Activated CD8-positive, alpha-beta memory T cell treated with anti-CD3 and anti-CD28 coated beads, Interleukin-2, amount 50 U/mL, for 1 hour (primary cell): Measurements from ENCODE around the gene DEPDC7.
A peak's percentile ranks its signal among the peaks of the same experiment; 100 is the strongest.

Experiments used
- DNase-seq: peaks from one replicate; pipeline ENCODE4 v3.0.0-alpha.2; 2020; ENCODE audit errors: extremely low read depth

Gene DEPDC7

GRCh38 chr11:33060271-33060670, 44.6 kb downstream of the DEPDC7 start:
- DNase-seq, result no peak

GRCh38 chr11:33062137-33062536, 46.5 kb downstream of the DEPDC7 start:
- DNase-seq, result no peak

GRCh38 chr11:33063326-33063881, 47.7 kb downstream of the DEPDC7 start:
- no peak for DNase-seq

GRCh38 chr11:33064033-33064825, 48.6 kb downstream of the DEPDC7 start:
- DNase-seq, result no peak

- DNase-seq, result no peak
These were observed 49.2 kb downstream of the DEPDC7 start for GRCh38 chr11:33064866-33065265.

- peak; percentile 22 for DNase-seq
These were observed 49.9 kb downstream of the DEPDC7 start for GRCh38 chr11:33065445-33066178.

- no peak for DNase-seq
These were observed 51.6 kb downstream of the DEPDC7 start for GRCh38 chr11:33067294-33067693.

- DNase-seq, result no peak
These were observed 53.1 kb downstream of the DEPDC7 start for GRCh38 chr11:33068611-33069340.

GRCh38 chr11:33072465-33072864, 56.8 kb downstream of the DEPDC7 start:
- DNase-seq, result no peak
